HCT116 (cell line): ENCODE measurements around the gene ELMO2. TPM values are rescaled to one million over a fixed set of nuclear protein-coding genes. Genes with fewer than 3 reads are reported as not detected.

Experiments
- ATAC-seq: fragments of 200-7000 bp; cut with Tn5 transposase; 2 replicates; pipeline ENCODE4 v1.9.1; 2020; ENCODE audit warnings: mild to moderate bottlenecking, moderate library complexity
- BruUV-seq: library from RNA; stranded (reverse); fragments of 400-500 nt; replicated peaks from 2 replicates; lab custom pipeline; 2021; lab: Mats Ljungman, UMichigan
- CTCF ChIA-PET: fragments of 300-600 bp; sonication (Branson Sonifier 250); formaldehyde crosslinking; loops from one replicate; lab custom pipeline; 2021; ENCODE audit warnings: antibody characterized with exemption; lab: Charles Lee
- POLR2A ChIA-PET: fragments of 300-600, 350-600 bp; sonication (Branson Sonifier 250); formaldehyde crosslinking; loops from one replicate; lab custom pipeline; 2021; ENCODE audit warnings: antibody characterized with exemption; lab: Charles Lee
- RAD21 ChIA-PET, 2 experiments: fragments of 300-600 bp; sonication (Branson Sonifier 250); formaldehyde crosslinking; loops; one replicate each; lab custom pipeline; 2023; ENCODE audit warnings: low total read pairs in 2 of 2; ENCODE audit not compliant: uncharacterized antibody in 2 of 2, unreplicated experiment in 2 of 2, low non-redundant PET in 1 of 2; lab: Charles Lee
- DNase-seq: peaks from one replicate; pipeline ENCODE4 v3.0.0-alpha.2; 2010; ENCODE audit warnings: low read depth, low spot score
- H2AFZ ChIP-seq: fragments of 200-600 bp; shearing (Covaris generic), sonication (generic); 2 replicates; pipeline ENCODE4 v1.6.1; 2017; ENCODE audit warnings: low read depth, mixed run types, mixed read lengths, antibody characterized with exemption, low read length; ENCODE audit not compliant: poor library complexity, severe bottlenecking
- H3K27ac ChIP-seq: 2 replicates; pipeline ENCODE4 v1.5.1; 2012; ENCODE audit warnings: low read depth, low read length
- H3K27me3 ChIP-seq: fragments of 200-600 bp; sonication (generic); 2 replicates; pipeline ENCODE4 v1.6.1; 2016; ENCODE audit warnings: mixed run types, low read length, mixed read lengths; ENCODE audit not compliant: insufficient read depth
- H3K36me3 ChIP-seq, 2 experiments: fragments of 200-500 bp in 1 of 2; fragments of 200-600 bp in 1 of 2; sonication (Bioruptor generic) in 1 of 2; sonication (generic) in 1 of 2; 2 replicates each; pipeline versions ENCODE4 v1.5.1 to v1.6.1; 2014 to 2016; ENCODE audit warnings: low read length in 2 of 2, inconsistent platforms in 1 of 2, mixed read lengths in 1 of 2, mixed run types in 1 of 2; ENCODE audit not compliant: insufficient read depth in 2 of 2, control insufficient read depth in 1 of 2
- H3K4me1 ChIP-seq, 2 experiments: fragments of 200-600 bp in 1 of 2; sonication (generic) in 1 of 2; 2 replicates each; pipeline versions ENCODE4 v1.5.1 to v1.6.1; 2012 to 2017; ENCODE audit warnings: low read length in 2 of 2, inconsistent platforms in 1 of 2, mild to moderate bottlenecking in 1 of 2, mixed read lengths in 1 of 2, mixed run types in 1 of 2, moderate library complexity in 1 of 2; ENCODE audit not compliant: insufficient read depth in 2 of 2, control insufficient read depth in 1 of 2
- H3K4me2 ChIP-seq: fragments of 200-600 bp; sonication (generic); 2 replicates; pipeline ENCODE4 v1.6.1; 2017; ENCODE audit warnings: mixed run types, low read length, mixed read lengths
- H3K4me3 ChIP-seq, 2 experiments: fragments of 200-600 bp in 1 of 2; sonication (generic) in 1 of 2; replicated peaks in 1 of 2; 2 replicates each; pipeline ENCODE4 v1.5.1; 2011 to 2016; ENCODE audit warnings: low read length in 2 of 2, control low read depth in 1 of 2, low read depth in 1 of 2, mild to moderate bottlenecking in 1 of 2, mixed read lengths in 1 of 2, mixed run types in 1 of 2
- H3K79me2 ChIP-seq: fragments of 200-600 bp; sonication (generic); 2 replicates; pipeline ENCODE4 v1.6.1; 2017; ENCODE audit warnings: mild to moderate bottlenecking, mixed run types, low read length, moderate library complexity, mixed read lengths; ENCODE audit not compliant: insufficient read depth
- H3K9ac ChIP-seq: fragments of 200-600 bp; sonication (generic); 2 replicates; pipeline ENCODE4 v1.6.1; 2016; ENCODE audit warnings: low read length, mixed read lengths
- H3K9me2 ChIP-seq: fragments of 200-600 bp; sonication (generic), shearing (Covaris generic); 2 replicates; pipeline ENCODE4 v1.6.1; 2017; ENCODE audit warnings: mixed run types, mild to moderate bottlenecking, moderate library complexity; ENCODE audit not compliant: insufficient read depth
- H3K9me3 ChIP-seq, 2 experiments: fragments of 200-500 bp in 1 of 2; fragments of 200-600 bp in 1 of 2; sonication (Bioruptor generic) in 1 of 2; sonication (generic) in 1 of 2; 2 replicates each; pipeline ENCODE4 v1.6.1; 2014 to 2017; ENCODE audit warnings: low read length in 2 of 2, mixed read lengths in 2 of 2, inconsistent platforms in 1 of 2, low read depth in 1 of 2, mild to moderate bottlenecking in 1 of 2, mixed run types in 1 of 2, moderate library complexity in 1 of 2; ENCODE audit not compliant: control insufficient read depth in 1 of 2, insufficient read depth in 1 of 2
- H4K20me1 ChIP-seq: fragments of 200-600 bp; sonication (generic), shearing (Covaris generic); 2 replicates; pipeline ENCODE4 v1.6.1; 2017; ENCODE audit warnings: mixed run types, mild to moderate bottlenecking, moderate library complexity; ENCODE audit not compliant: insufficient read depth
- CEBPB ChIP-seq: IDR thresholded peaks from 2 replicates; pipeline ENCODE4 v1.6.1; 2012; ENCODE audit warnings: low read depth
- CTCF ChIP-seq, 3 experiments: fragments of 200-600 bp in 1 of 3; sonication (generic) in 1 of 3; IDR thresholded peaks in 2 of 3; conservative IDR thresholded peaks in 1 of 3; 2 replicates each; pipeline ENCODE4 v1.5.1; 2012 to 2017; ENCODE audit warnings: low read depth in 2 of 3, low read length in 2 of 3, antibody characterized with exemption in 1 of 3, borderline replicate concordance in 1 of 3, control low read depth in 1 of 3, mild to moderate bottlenecking in 1 of 3, mixed read lengths in 1 of 3, mixed run types in 1 of 3, moderate library complexity in 1 of 3; ENCODE audit not compliant: insufficient read depth in 1 of 3
- EGR1 ChIP-seq: IDR thresholded peaks from 2 replicates; pipeline ENCODE4 v1.6.1; 2012; ENCODE audit warnings: low read depth
- FOSL1 ChIP-seq: IDR thresholded peaks from 2 replicates; pipeline ENCODE4 v1.6.1; 2012; ENCODE audit warnings: low read depth
- JUND ChIP-seq: IDR thresholded peaks from 2 replicates; pipeline ENCODE4 v1.6.1; 2012
- MAX ChIP-seq: IDR thresholded peaks from 2 replicates; pipeline ENCODE4 v1.6.1; 2012
- POLR2A ChIP-seq: IDR thresholded peaks from 2 replicates; pipeline ENCODE4 v1.7.0; 2011; ENCODE audit warnings: borderline replicate concordance; ENCODE audit not compliant: insufficient read depth, insufficient read length; ENCODE audit errors: extremely low read depth
- POLR2AphosphoS5 ChIP-seq: IDR thresholded peaks from 2 replicates; pipeline ENCODE4 v1.6.1; 2011; ENCODE audit warnings: mild to moderate bottlenecking, low read depth, low read length, moderate library complexity
- REST ChIP-seq: IDR thresholded peaks from 2 replicates; pipeline ENCODE4 v1.6.1; 2012; ENCODE audit warnings: low read depth
- SIN3A ChIP-seq: IDR thresholded peaks from 2 replicates; pipeline ENCODE4 v1.6.1; 2012; ENCODE audit warnings: low read depth
- SP1 ChIP-seq: IDR thresholded peaks from 2 replicates; pipeline ENCODE4 v1.6.1; 2012; ENCODE audit warnings: low read depth
- TCF7L2 ChIP-seq: IDR thresholded peaks from 2 replicates; pipeline ENCODE4 v1.7.0; 2011; ENCODE audit warnings: borderline replicate concordance, inconsistent platforms; ENCODE audit not compliant: insufficient read depth, insufficient read length; ENCODE audit errors: extremely low read depth
- YY1 ChIP-seq: IDR thresholded peaks from 2 replicates; pipeline ENCODE4 v1.6.1; 2011; ENCODE audit warnings: low read length, low read depth, moderate library complexity, mild to moderate bottlenecking; ENCODE audit not compliant: insufficient replicate concordance; ENCODE audit errors: extremely low read depth
- ZBTB33 ChIP-seq: IDR thresholded peaks from 2 replicates; pipeline ENCODE4 v1.6.1; 2011; ENCODE audit warnings: mild to moderate bottlenecking, low read length, moderate library complexity; ENCODE audit not compliant: insufficient replicate concordance; ENCODE audit errors: extremely low read depth
- ZFX ChIP-seq: fragments of 450-650 bp; IDR thresholded peaks from 2 replicates; pipeline ENCODE4 v1.6.1; 2017
- intact Hi-C: fragments of 100-400 bp; cut with micrococcal nuclease; formaldehyde crosslinking; loops from 2 replicates; pipeline ENCODE4 v1.10.0; 2022
- total RNA-seq: library from RNA; stranded (reverse); gene quantifications from one replicate; pipeline ENCODE4 v1.2.1, GENCODE V29; 2021; ENCODE audit not compliant: unreplicated experiment

Gene ELMO2
- total RNA-seq, 1 experiment from 2014 or later = 22.9 TPM

- no peak for DNase-seq
- CTCF ChIA-PET = no interaction called here
- BruUV-seq = no TSS peak
- Histone ChIP-seq H3K27me3 (peaks cover 27% of the 10 kb centered on the region; the same call in 1 of the 2 replicates), H3K4me2 (no peak overlapping the region), H3K4me1 (no peaks in the 10 kb centered on the region), H3K79me2 (no peaks in the 10 kb centered on the region), H3K9ac (no peak overlapping the region), H3K9me2 (no peaks in the 10 kb centered on the region), H3K9me3 (no peaks in the 10 kb centered on the region), H4K20me1 (no peaks in the 10 kb centered on the region), H3K36me3 (no peaks in the 10 kb centered on the region), H3K27ac (no peak overlapping the region), H3K4me3 (no peak overlapping the region), H2AFZ (no peak overlapping the region)
- no peak for ATAC-seq
- POLR2A ChIA-PET = no interaction called here
- intact Hi-C loops = loop anchor here (2.0 kb wide), 1 partner anchor 74 kb away; no protein-coding TSS in a partner anchor
- no peak for TF ChIP-seq ZBTB33
- no peak for TF ChIP-seq SIN3A
- no peak for TF ChIP-seq TCF7L2
- no peak for TF ChIP-seq EGR1
- TF ChIP-seq POLR2AphosphoS5 = no peak
- TF ChIP-seq REST = no peak
- no peak for TF ChIP-seq POLR2A
- TF ChIP-seq JUND = no peak
- TF ChIP-seq ZFX = no peak
- no peak for TF ChIP-seq FOSL1
- TF ChIP-seq CTCF (IDR thresholded peaks at IDR 0.05 in 2 of 3, conservative IDR thresholded peaks at IDR 0.05 in 1 of 3; ENCODE audit: borderline replicate concordance in 1 of 3, insufficient read depth in 1 of 3, low read depth in 2 of 3, low read length in 2 of 3) = no peak
- TF ChIP-seq CEBPB = no peak
- no peak for TF ChIP-seq SP1
- TF ChIP-seq MAX = no peak
- no peak for TF ChIP-seq YY1
- RAD21 ChIA-PET = no interaction called here
Observed at GRCh38 chr20:46339037-46339436, 67.4 kb downstream of the ELMO2 start.
